Pancreas (tissue), 10 donors: ENCODE data around the gene TRAPPC2L. TPM values are rescaled to one million over a fixed set of nuclear protein-coding genes. Genes with fewer than 3 reads are reported as not detected.
A peak's percentile ranks its signal among the peaks of the same experiment; 100 is the strongest.

Experiments
- ATAC-seq, 4 donors: fragments of 200-7000 bp; cut with Tn5 transposase; one replicate each; pipeline versions ENCODE4 v1.8.0 to v1.9.1; 2020; ENCODE audit warnings: mild to moderate bottlenecking in 4 of 4, moderate library complexity in 4 of 4
- DNase-seq, 6 donors: peaks; one replicate each; pipeline ENCODE4 v3.0.0-alpha.2; 2020
- FAIRE-seq: peaks from 2 replicates; lab custom pipeline; 2012; peaks lifted over from hg19 to GRCh38; lab: Jason Lieb, UNC
- H3K27ac ChIP-seq, 4 donors: fragments of 200-600 bp; sonication (generic); 1 replicate in 3 of 4; 2 replicates in 1 of 4; pipeline versions ENCODE4 v1.5.0 to v1.8.0; 2020
- H3K27me3 ChIP-seq, 4 donors: fragments of 200-600 bp; one replicate each; pipeline ENCODE4 v1.8.0; 2021
- H3K36me3 ChIP-seq, 3 donors: fragments of 200-600 bp; sonication (generic) in 1 of 3; one replicate each; pipeline versions ENCODE4 v1.5.0 to v1.8.0; 2020 to 2021
- H3K4me1 ChIP-seq, 3 donors: fragments of 200-600 bp; one replicate each; pipeline ENCODE4 v1.8.0; 2021
- H3K4me3 ChIP-seq, 4 donors: fragments of 200-600 bp; sonication (generic) in 2 of 4; one replicate each; pipeline versions ENCODE4 v1.5.0 to v1.8.0; 2020 to 2021
- H3K9me3 ChIP-seq, 4 donors: fragments of 200-600 bp; one replicate each; pipeline ENCODE4 v1.8.0; 2021
- CTCF ChIP-seq, 4 donors: fragments of 200-600 bp; sonication (generic) in 3 of 4; IDR thresholded peaks; one replicate each; pipeline versions ENCODE4 v1.5.0 to v1.8.0; 2021; ENCODE audit warnings: antibody characterized with exemption in 4 of 4
- WGBS, 2 donors: extraction: QIAGEN DNeasy Blood & Tissue Kit; methylation state at CpG; one replicate each; pipeline ENCODE4 v1.1.7; 2013; 5-methylcytosine and 5-hydroxymethylcytosine counted together
- intact Hi-C, 3 donors: fragments of 100-400 bp; cut with DNase I; formaldehyde crosslinking; loops; one replicate each; pipeline versions ENCODE4 v1.11.1 to v1.14.2; 2022
- polyA plus RNA-seq, 2 donors: library from polyadenylated mRNA; stranded (reverse); fragments of 200-250 nt; gene quantifications; one replicate each; pipeline ENCODE4 v1.2.3, GENCODE V29; 2013
- total RNA-seq, 6 donors: library from RNA; stranded (reverse); fragmentation: NEBNext Ultra II Directional in 4 of 6; extraction: Animal tissue kit (Norgen Biotek cat#: 25700) in 4 of 6; gene quantifications; one replicate each; pipeline versions ENCODE4 v1.2.1 to v1.2.4, GENCODE V29; 2021 to 2023
- donor health status: healthy with polysubstance abuse.
- donor health status: DM: no; HTN: no; CAD: no; lungs with moderate emphysema.
- donor health status: DM: no; HTN: no; CAD: no.
- donor health status: control.
- donor health status: control.
- donor health status: Bipolar disorder and iron deficiency.
- donor health status: DM: yes; HTN: yes; CAD: no.
- donor health status: DM: no; HTN: no; CAD: no.
- donor health status: DM: no; HTN: no; CAD: no.
- donor health status: DM: yes; HTN: yes; CAD: no.

Gene TRAPPC2L
- total and polyA plus RNA-seq, 8 donors, result 16.0 to 55.2 (median 27.4) TPM

- FAIRE-seq (no peak), ATAC-seq (no peak)
- no peak for TF ChIP-seq CTCF (IDR thresholded peaks at IDR 0.05)
Measured at GRCh38 chr16:88903267-88903666, 46.3 kb downstream of the TRAPPC2L start.

GRCh38 chr16:88904676-88905365 lies 47.9 kb downstream of the TRAPPC2L start:
- Histone ChIP-seq H3K4me1 (peaks cover 0 to 7% (median 6%) of the 10 kb centered on the region in 3 donors), H3K9me3 (no peaks in the 10 kb centered on the region), H3K27me3 (no peaks in the 10 kb centered on the region), H3K4me3 (no peak overlapping the region), H3K36me3 (no peaks in the 10 kb centered on the region), H3K27ac (no peak overlapping the region)
- ATAC-seq (no peak), FAIRE-seq (no peak), DNase-seq (no peak)
- intact Hi-C loops, result no loop called here
- TF ChIP-seq CTCF (IDR thresholded peaks at IDR 0.05), result no peak
- whole genome bisulfite sequencing, 2 donors, result 79 to 83% methylated on average over 21 of the region's 21 CpGs

More at GRCh38 chr16:88903267-88903666, 46.3 kb downstream of the TRAPPC2L start:
- intact Hi-C loops, result no loop called here
- Histone ChIP-seq H3K9me3 (no peaks in the 10 kb centered on the region), H3K36me3 (no peaks in the 10 kb centered on the region), H3K27ac (no peak overlapping the region), H3K27me3 (no peaks in the 10 kb centered on the region), H3K4me1 (no peaks in the 10 kb centered on the region), H3K4me3 (no peak overlapping the region)
- WGBS, 2 donors, result 70 to 82% methylated on average over 14 of the region's 14 CpGs
- DNase-seq, result no peak

GRCh38 chr16:88905563-88905962 lies 48.6 kb downstream of the TRAPPC2L start:
- TF ChIP-seq CTCF (IDR thresholded peaks at IDR 0.05), result no peak
- DNase-seq, result no peak
- Histone ChIP-seq H3K27ac (no peak overlapping the region), H3K4me3 (no peak overlapping the region), H3K4me1 (peaks cover 0 to 14% (median 13%) of the 10 kb centered on the region in 3 donors), H3K36me3 (no peaks in the 10 kb centered on the region), H3K27me3 (no peaks in the 10 kb centered on the region), H3K9me3 (no peaks in the 10 kb centered on the region)
- peak in 2 of 4 donors; percentile 3 to 5 for ATAC-seq
- 49 to 70% methylated on average over 6 to 13 of the region's 13 CpGs for WGBS, 2 donors
- FAIRE-seq, result no peak
- intact Hi-C loops, result no loop called here

- Histone ChIP-seq H3K4me1 (peaks cover 0 to 19% (median 18%) of the 10 kb centered on the region in 3 donors), H3K27ac (no peak overlapping the region), H3K4me3 (no peak overlapping the region), H3K9me3 (no peaks in the 10 kb centered on the region), H3K27me3 (no peaks in the 10 kb centered on the region), H3K36me3 (no peaks in the 10 kb centered on the region)
- ATAC-seq (no peak), FAIRE-seq (no peak), DNase-seq (no peak)
- intact Hi-C loops, result no loop called here
- 90% methylated on average over 16 of the region's 16 CpGs for WGBS, 2 donors
- no peak for TF ChIP-seq CTCF (IDR thresholded peaks at IDR 0.05)
Measured at GRCh38 chr16:88906020-88906419, 49.1 kb downstream of the TRAPPC2L start.

- FAIRE-seq, result no peak
- TF ChIP-seq CTCF (IDR thresholded peaks at IDR 0.05), result no peak
- Histone ChIP-seq H3K4me1 (peaks cover 0 to 20% (median 20%) of the 10 kb centered on the region in 3 donors), H3K9me3 (no peaks in the 10 kb centered on the region), H3K27me3 (no peaks in the 10 kb centered on the region), H3K36me3 (no peaks in the 10 kb centered on the region), H3K27ac (no peak overlapping the region), H3K4me3 (no peak overlapping the region)
- intact Hi-C loops, result no loop called here
- no peak for ATAC-seq
- 85 to 89% methylated on average over 22 of the region's 22 CpGs for WGBS, 2 donors
- DNase-seq, result no peak
Measured at GRCh38 chr16:88906535-88907105, 49.7 kb downstream of the TRAPPC2L start.
